Measurements from ENCODE around the gene DENND4A.

DNA sequence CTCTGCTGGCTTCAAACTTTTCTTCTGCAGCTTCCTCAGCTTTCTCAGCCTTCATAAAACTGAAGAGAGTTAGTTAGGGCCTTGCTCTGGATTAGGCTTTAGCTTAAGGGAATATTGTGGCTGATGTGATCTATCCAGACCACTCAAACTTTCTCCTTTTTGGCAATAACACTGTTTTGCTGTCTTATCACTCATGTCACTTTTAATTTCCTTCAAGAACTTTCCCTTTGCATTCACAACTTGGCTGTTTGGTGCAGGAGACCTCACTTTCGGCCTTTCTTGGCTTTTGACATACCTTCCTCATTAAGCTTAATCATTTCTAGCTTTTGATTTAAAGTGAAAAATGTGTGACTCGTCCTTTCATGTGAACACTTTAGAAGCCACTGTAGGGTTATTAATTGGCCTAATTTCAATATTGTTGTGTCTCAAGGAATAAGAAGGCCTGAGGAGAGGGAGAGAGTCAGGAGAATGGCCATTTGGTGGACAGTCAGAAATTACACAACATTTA lies 109.6 kb downstream of the DENND4A start:
- TF ChIP-seq, protein P1, sequence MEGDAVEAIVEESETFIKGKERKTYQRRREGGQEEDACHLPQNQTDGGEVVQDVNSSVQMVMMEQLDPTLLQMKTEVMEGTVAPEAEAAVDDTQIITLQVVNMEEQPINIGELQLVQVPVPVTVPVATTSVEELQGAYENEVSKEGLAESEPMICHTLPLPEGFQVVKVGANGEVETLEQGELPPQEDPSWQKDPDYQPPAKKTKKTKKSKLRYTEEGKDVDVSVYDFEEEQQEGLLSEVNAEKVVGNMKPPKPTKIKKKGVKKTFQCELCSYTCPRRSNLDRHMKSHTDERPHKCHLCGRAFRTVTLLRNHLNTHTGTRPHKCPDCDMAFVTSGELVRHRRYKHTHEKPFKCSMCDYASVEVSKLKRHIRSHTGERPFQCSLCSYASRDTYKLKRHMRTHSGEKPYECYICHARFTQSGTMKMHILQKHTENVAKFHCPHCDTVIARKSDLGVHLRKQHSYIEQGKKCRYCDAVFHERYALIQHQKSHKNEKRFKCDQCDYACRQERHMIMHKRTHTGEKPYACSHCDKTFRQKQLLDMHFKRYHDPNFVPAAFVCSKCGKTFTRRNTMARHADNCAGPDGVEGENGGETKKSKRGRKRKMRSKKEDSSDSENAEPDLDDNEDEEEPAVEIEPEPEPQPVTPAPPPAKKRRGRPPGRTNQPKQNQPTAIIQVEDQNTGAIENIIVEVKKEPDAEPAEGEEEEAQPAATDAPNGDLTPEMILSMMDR (IDR thresholded peaks at IDR 0.05) = no peak
- no peak for TF ChIP-seq POLR2AphosphoS5 (IDR thresholded peaks at IDR 0.05; ENCODE audit: low read depth, low read length)

Data from Panc1 (cell line).